RWPE1 (cell line): ENCODE results near the gene ADGRV1.

Experiments
- CTCF ChIA-PET: fragments of 350-600 bp; sonication (Branson Sonifier 250); formaldehyde crosslinking; extraction: SDS; loops from one replicate; lab custom pipeline; 2021; lab: Yijun Ruan, JAX
- POLR2A ChIA-PET: fragments of 400-600 bp; formaldehyde crosslinking; extraction: SDS; loops from one replicate; lab custom pipeline; 2020; ENCODE audit warnings: antibody characterized with exemption; ENCODE audit not compliant: low non-redundant PET; lab: Yijun Ruan, JAX
- DNase-seq: peaks from one replicate; pipeline ENCODE4 v3.0.0; 2012; ENCODE audit warnings: low spot score
- H3K27ac ChIP-seq: fragments of 450-650 bp; 2 replicates; pipeline ENCODE4 v1.5.1; 2017
- TF ChIP-seq, protein P1 (sequence below): fragments of 450-650 bp; conservative IDR thresholded peaks from 2 replicates; pipeline ENCODE4 v1.5.1; 2017; ENCODE audit warnings: low read depth, mild to moderate bottlenecking

The ADGRV1 gene

DNA sequence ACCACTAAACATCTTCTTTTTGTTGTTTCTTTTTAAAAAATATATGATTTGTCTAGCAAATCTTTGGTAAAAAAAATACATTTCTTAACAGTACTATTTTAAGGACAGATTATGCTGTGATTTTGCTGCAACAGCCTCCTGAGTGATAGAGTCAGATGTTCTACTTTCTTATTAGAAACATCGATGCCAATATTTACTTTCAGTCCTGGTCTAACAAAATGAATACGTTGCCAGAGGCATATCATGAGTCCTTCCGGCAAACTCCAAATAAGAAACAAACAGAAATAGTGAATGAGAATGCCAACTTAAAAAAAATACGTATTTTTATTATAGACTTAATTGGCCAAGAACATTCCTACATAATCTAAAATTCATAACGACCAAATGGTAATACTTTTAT lies 371.5 kb downstream of the ADGRV1 start:
- ChIA-PET POLR2A (no interaction called here), CTCF (no interaction called here)
- TF ChIP-seq, protein P1, sequence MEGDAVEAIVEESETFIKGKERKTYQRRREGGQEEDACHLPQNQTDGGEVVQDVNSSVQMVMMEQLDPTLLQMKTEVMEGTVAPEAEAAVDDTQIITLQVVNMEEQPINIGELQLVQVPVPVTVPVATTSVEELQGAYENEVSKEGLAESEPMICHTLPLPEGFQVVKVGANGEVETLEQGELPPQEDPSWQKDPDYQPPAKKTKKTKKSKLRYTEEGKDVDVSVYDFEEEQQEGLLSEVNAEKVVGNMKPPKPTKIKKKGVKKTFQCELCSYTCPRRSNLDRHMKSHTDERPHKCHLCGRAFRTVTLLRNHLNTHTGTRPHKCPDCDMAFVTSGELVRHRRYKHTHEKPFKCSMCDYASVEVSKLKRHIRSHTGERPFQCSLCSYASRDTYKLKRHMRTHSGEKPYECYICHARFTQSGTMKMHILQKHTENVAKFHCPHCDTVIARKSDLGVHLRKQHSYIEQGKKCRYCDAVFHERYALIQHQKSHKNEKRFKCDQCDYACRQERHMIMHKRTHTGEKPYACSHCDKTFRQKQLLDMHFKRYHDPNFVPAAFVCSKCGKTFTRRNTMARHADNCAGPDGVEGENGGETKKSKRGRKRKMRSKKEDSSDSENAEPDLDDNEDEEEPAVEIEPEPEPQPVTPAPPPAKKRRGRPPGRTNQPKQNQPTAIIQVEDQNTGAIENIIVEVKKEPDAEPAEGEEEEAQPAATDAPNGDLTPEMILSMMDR, result no peak
- H3K27ac ChIP-seq, result no peak overlapping the region
- DNase-seq, result no peak

DNA sequence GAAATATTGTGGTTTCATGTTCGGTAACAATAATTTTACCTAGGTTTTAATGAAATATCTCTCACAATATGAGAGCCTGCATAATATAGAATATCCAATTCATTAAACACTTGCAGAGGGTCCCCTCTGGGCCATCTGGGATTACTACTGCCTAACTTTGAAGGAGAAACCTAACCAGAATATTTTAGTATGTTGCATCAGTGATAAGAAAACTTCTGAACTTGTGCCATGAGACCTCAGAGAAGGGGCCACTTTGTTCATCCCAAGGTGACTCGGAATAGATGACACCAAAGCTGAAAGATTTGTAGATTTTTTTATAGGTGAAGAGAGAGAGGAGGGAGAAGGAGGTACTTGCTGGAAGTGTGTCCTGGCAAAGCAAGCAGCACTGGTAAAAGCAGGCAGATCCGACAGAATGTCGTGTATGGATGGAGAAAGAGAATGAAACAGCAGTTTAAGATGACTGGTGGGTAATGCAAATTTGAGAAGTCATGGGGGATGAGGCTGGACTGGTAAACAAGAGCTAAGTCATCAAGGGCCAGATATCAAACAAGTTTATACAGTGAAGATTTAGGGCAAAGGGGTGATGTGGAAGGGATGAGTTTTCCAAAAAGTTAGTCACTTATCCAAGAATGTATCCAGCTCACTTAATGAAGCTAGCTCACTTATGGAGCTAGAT lies 372.3 kb downstream of the ADGRV1 start:
- H3K27ac ChIP-seq, result no peak overlapping the region
- TF ChIP-seq, protein P1, result no peak
- no peak for DNase-seq
- CTCF ChIA-PET, result interaction anchor here (0.9 to 3.1 kb wide), 6 partner anchors 49 to 489 kb away, joined by 3 to 17 read pairs (median 3); no protein-coding TSS in a partner anchor
- POLR2A ChIA-PET, result no interaction called here

DNA sequence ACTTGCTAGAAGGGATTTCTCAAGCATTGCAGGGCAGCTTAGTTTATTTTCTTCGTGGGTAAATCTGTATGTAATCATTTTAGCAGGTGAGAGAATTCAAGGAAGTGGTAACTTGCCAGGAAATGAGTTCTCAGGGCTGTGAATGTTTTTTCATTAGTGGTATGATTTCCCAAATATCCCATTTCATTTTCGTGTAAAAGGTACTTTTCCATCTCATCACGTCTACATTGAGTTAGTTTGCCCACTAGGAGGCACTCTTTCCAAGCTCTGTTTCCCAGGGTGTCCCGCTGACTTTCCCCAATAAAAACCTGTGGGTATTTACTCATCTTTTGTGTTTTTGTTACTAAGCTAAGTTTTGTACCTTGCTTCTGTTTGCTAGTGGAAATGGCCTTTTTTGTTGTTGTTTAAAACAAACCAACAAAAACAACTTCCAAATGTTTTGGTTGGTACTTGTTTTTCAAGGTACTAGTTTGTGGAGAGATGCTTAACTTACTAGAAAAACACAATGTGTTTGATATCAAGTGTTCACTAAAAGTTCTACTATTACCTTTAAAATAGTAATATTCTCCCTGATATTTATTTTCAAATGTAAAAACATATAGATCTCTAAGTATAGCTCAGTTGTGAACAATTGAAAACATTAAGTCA lies 373.6 kb downstream of the ADGRV1 start:
- no peak overlapping the region for H3K27ac ChIP-seq
- POLR2A ChIA-PET, result no interaction called here
- DNase-seq, result peak; percentile 50
- TF ChIP-seq, protein P1, result peak; percentile 74
- CTCF ChIA-PET, result interaction anchor here (0.6 to 3.1 kb wide), 22 partner anchors 10 to 542 kb away, joined by 3 to 17 read pairs (median 4); no protein-coding TSS in a partner anchor

DNA sequence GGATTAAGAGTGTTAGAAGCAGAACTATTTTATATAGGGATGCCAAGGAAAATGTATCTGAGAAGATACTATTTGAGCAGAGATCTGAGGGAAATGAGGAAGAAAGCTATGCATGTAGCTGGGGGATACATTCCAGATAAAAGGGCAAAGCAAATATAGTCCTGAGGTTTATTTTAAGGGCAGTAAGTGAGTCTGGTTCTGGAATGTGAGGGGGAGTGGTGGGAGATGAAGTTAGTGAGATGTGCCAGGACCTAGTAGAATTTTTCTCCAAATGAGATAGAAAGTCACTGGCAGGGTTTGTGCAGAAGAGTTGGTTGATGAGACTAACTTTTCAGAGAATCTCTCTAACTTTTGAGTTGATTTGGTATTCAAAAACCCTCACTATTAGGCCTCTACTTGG lies 374.7 kb downstream of the ADGRV1 start:
- DNase-seq, result no peak
- CTCF ChIA-PET, result interaction anchor here (3.1 kb wide), 1 partner anchor 451 kb away, joined by 17 read pairs; no protein-coding TSS in a partner anchor
- TF ChIP-seq, protein P1, result no peak
- H3K27ac ChIP-seq, result no peak overlapping the region
- POLR2A ChIA-PET, result interaction anchor here (0.6 kb wide), 1 partner anchor 450 kb away, joined by 4 read pairs; the partner anchor contains the start of gene ARRDC3

DNA sequence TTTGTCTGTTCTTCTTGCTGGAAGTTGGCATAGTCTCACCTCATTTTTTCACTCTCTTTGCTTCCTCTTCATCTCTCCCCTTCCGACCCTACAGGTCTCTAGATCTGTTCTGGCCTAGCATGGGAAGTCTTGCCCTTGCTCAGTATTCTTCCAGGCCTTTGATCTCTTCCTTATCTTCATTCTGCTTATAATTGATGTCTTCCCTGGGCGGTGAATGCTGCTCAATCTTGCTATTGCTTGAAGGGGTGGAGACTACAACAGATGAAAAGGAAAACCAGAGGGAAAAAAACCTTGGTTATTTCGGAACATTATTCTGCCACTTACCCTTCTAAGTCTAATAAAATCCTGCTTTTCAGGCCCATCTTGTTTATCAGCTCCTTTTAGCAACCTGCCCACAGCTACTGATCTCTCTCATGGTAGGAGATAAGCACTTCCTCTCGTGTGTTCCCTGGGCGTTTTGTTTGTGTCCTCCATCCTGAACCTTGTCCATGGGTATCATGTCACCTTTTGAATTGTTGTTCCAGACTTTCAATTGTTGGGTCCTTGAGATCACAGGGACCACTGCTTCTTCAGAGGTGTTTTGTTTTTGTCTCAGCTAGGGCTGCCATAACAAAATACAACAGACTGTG lies 375.6 kb downstream of the ADGRV1 start:
- H3K27ac ChIP-seq, result no peak overlapping the region
- TF ChIP-seq, protein P1, result no peak
- ChIA-PET CTCF (interaction anchor here (3.1 kb wide), 1 partner anchor 450 kb away, joined by 17 read pairs; no protein-coding TSS in a partner anchor), POLR2A (no interaction called here)
- no peak for DNase-seq

DNA sequence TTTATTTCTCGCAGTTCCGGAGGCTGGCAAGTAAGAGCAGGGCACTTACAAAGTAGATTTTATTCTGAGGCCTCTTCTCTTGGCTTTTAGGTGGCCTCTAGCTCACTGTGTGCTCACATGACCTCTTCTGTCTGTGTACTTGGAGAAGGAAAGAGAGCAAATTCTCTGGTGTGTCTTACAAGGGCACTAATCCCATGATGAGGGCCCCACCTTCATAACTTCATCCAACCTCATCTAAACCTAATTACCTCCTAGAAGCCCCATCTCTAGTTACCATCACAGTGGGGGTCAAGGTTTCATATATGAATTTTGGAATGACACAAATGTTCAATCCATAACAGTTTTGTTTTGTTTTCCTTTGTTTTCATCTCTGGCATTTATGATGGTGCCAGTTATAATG lies 376.1 kb downstream of the ADGRV1 start:
- no peak overlapping the region for H3K27ac ChIP-seq
- ChIA-PET POLR2A (no interaction called here), CTCF (no interaction called here)
- DNase-seq, result no peak
- TF ChIP-seq, protein P1, result no peak
